K562 (cell line): Measurements from ENCODE around the gene INTS1. TPM values are rescaled to one million over a fixed set of nuclear protein-coding genes. Genes with fewer than 3 reads are reported as not detected.

Source experiments
- CGGBP1 ChIP-seq: fragments of 250-450 bp; sonication (Bioruptor Pico); IDR thresholded peaks from 2 replicates; pipeline ENCODE4 v1.9.0; 2021; ENCODE audit warnings: mild to moderate bottlenecking
- FOS ChIP-seq: IDR thresholded peaks from 3 replicates; pipeline ENCODE4 v1.6.1; 2011; ENCODE audit not compliant: insufficient read length; ENCODE audit errors: extremely low read depth
- FOSL1 ChIP-seq: fragments of 200-800 bp; sonication (Bioruptor generic); conservative IDR thresholded peaks from 2 replicates; pipeline ENCODE4 v1.6.1; 2016; ENCODE audit warnings: missing genetic modification characterization, missing compliant biosample characterization
- HNRNPL ChIP-seq: fragments of 200-400 bp; formaldehyde crosslinking; IDR thresholded peaks from 2 replicates; pipeline ENCODE4 v1.6.1; 2017; ENCODE audit warnings: low read depth, mild to moderate bottlenecking, low read length
- MNT ChIP-seq, 2 experiments: fragments of 450-650 bp; conservative IDR thresholded peaks; 2 replicates each; pipeline ENCODE4 v1.6.1; 2017; ENCODE audit warnings: mild to moderate bottlenecking in 2 of 2, moderate library complexity in 2 of 2
- RAD51 ChIP-seq: fragments of 450-650 bp; IDR thresholded peaks from 2 replicates; pipeline ENCODE4 v1.7.1; 2016; ENCODE audit warnings: low read depth, mild to moderate bottlenecking, borderline replicate concordance
- RCOR1 ChIP-seq, 2 experiments: IDR thresholded peaks; 2 replicates each; pipeline ENCODE4 v1.6.1; 2012; ENCODE audit warnings: low read depth in 2 of 2, low read length in 2 of 2, borderline replicate concordance in 1 of 2, improper control_type of control experiment in 1 of 2
- SLC30A9 ChIP-seq: fragments of 250-450 bp; sonication (Bioruptor Pico); IDR thresholded peaks from 2 replicates; pipeline ENCODE4 v1.8.0; 2022; ENCODE audit warnings: mild to moderate bottlenecking, moderate library complexity
- TEAD1 ChIP-seq, 2 experiments: fragments of 450-650 bp in 1 of 2; sonication (generic) in 1 of 2; formaldehyde crosslinking; IDR thresholded peaks; 2 replicates each; pipeline versions ENCODE4 v1.4.0 to v1.8.0; 2020 to 2022; ENCODE audit warnings: mild to moderate bottlenecking in 2 of 2, missing genetic modification reagents in 1 of 2
- ZKSCAN1 ChIP-seq: fragments of 150-350 bp; IDR thresholded peaks from 2 replicates; pipeline ENCODE4 v1.6.1; 2016; ENCODE audit warnings: low read depth, low read length
- ZNF507 ChIP-seq: conservative IDR thresholded peaks from 2 replicates; pipeline ENCODE4 v1.6.1; 2017; ENCODE audit warnings: missing genetic modification characterization, missing compliant biosample characterization
- polyA plus RNA-seq, 8 experiments: library from polyadenylated mRNA; depleted of rRNA in 4 of 8; stranded (reverse) in 5 of 8; unstranded in 3 of 8; fragments of >200 nt; fragmentation: Nextera tagmentation in 2 of 8; fragmentation: Illumina TruSeq in 1 of 8; extraction: Ambion mirVana in 2 of 8; extraction: Trizol in 1 of 8; gene quantifications; 2 replicates each; pipeline versions ENCODE4 v1.2.1 to v1.2.3, GENCODE V29; 2011 to 2014; ENCODE audit warnings: inconsistent platforms in 1 of 8, missing spikeins in 1 of 8
- total RNA-seq, 7 experiments: library from RNA; depleted of rRNA in 6 of 7; stranded (reverse); fragments of >200 nt in 6 of 7; fragmentation: Illumina TruSeq in 2 of 7; extraction: Trizol in 2 of 7; gene quantifications; 2 replicates each; pipeline versions ENCODE4 v1.2.1 to v1.2.3, GENCODE V29; 2011 to 2021; ENCODE audit warnings: low replicate concordance in 1 of 7

INTS1 gene
- total and polyA plus RNA-seq, 9 of the 15 experiments (the other 6 are each of a cell fraction or from before 2014, with no cell fraction given) = 0.34 to 119 (median 18.5) TPM

- no peak for TF ChIP-seq RAD51
- peak; percentile 29 for TF ChIP-seq FOS
- peak in 1 of 2 experiments; percentile 70; a peak in 1 of 4 replicates for TF ChIP-seq TEAD1 (CRISPR knock-in tag; IDR thresholded peaks at IDR 0.05)
- no peak for TF ChIP-seq ZKSCAN1
- no peak for TF ChIP-seq SLC30A9
- peak; percentile 99 for TF ChIP-seq FOSL1 (tag)
- peak; percentile 63 to 85 for TF ChIP-seq MNT (conservative IDR thresholded peaks at IDR 0.05)
- no peak for TF ChIP-seq HNRNPL
- no peak for TF ChIP-seq CGGBP1 (CRISPR knock-in tag)
- no peak for TF ChIP-seq ZNF507 (tag)
- TF ChIP-seq RCOR1 (IDR thresholded peaks at IDR 0.05; ENCODE audit: borderline replicate concordance in 1 of 2, low read depth in 2 of 2, low read length in 2 of 2) = 0 out of 4 replicates have a peak, but pooled peaks of 1 of the 2 experiments have one; percentile 13
Observed at GRCh38 chr7:1458683-1459511, 45.3 kb downstream of the INTS1 start, which contains the start of gene MICALL2 (continued).
